Lower leg skin (tissue), 4 donors: ENCODE data around the gene EGFLAM. TPM values are rescaled to one million over a fixed set of nuclear protein-coding genes. Genes with fewer than 3 reads are reported as not detected.
A peak's percentile ranks its signal among the peaks of the same experiment; 100 is the strongest.

ENCODE experiments used
- DNase-seq, 2 donors: peaks; one replicate each; pipeline ENCODE4 v3.0.0-alpha.2; 2019; ENCODE audit warnings: low spot score in 2 of 2
- H3K4me3 ChIP-seq: fragments of 200-600 bp; sonication (generic); 2 replicates; pipeline ENCODE4 v1.5.1; 2017; ENCODE audit warnings: mild to moderate bottlenecking, low read depth; ENCODE audit not compliant: poor library complexity, severe bottlenecking
- CTCF ChIP-seq, 3 donors: fragments of 450-650 bp; IDR thresholded peaks; one replicate each; pipeline ENCODE4 v1.5.1; 2016; ENCODE audit warnings: antibody characterized with exemption in 3 of 3, mild to moderate bottlenecking in 3 of 3, moderate library complexity in 2 of 3
- POLR2A ChIP-seq, 2 donors: fragments of 450-650 bp; IDR thresholded peaks; one replicate each; pipeline ENCODE4 v1.6.1; 2016 to 2017; ENCODE audit warnings: antibody characterized with exemption in 2 of 2, mild to moderate bottlenecking in 1 of 2, moderate library complexity in 1 of 2
- WGBS, 2 donors: methylation state at CpG; one replicate each; pipeline ENCODE4 v1.1.5; 2018; 5-methylcytosine and 5-hydroxymethylcytosine counted together
- intact Hi-C: fragments of 100-400 bp; cut with DNase I; formaldehyde crosslinking; loops from one replicate; pipeline ENCODE4 v1.15.0; 2023; ENCODE audit warnings: low total_unique reads
- total RNA-seq, 4 donors: library from RNA; depleted of rRNA; stranded (reverse); fragments of >200 nt; gene quantifications; one replicate each; pipeline ENCODE4 v1.1.0, GENCODE V29; 2016

The EGFLAM gene
- total RNA-seq = 1 to 10 TPM in 3 of 4 donors, under 1 TPM in 1; 0.72 to 4.4 (median 2.7) TPM

GRCh38 chr5:38258319-38259061 lies at the start of gene EGFLAM:
TSS of gene EGFLAM (plus strand) at chr5:38258559. CDS start at chr5:38258755, 196 bp downstream.
- intact Hi-C loops = no loop called here
- no peak for DNase-seq
- H3K4me3 ChIP-seq = peak within 1 kb of the TSS; percentile 37
- 1 to 3% methylated on average over 48 to 50 of the region's 73 CpGs for WGBS, 2 donors
- TF ChIP-seq POLR2A (IDR thresholded peaks at IDR 0.05) = no peak
- TF ChIP-seq CTCF (IDR thresholded peaks at IDR 0.05) = no peak

GRCh38 chr5:38208782-38209378 lies 49.5 kb upstream of the EGFLAM start:
- TF ChIP-seq CTCF (IDR thresholded peaks at IDR 0.05) (no peak), POLR2A (IDR thresholded peaks at IDR 0.05) (no peak)
- DNase-seq = no peak
- WGBS, 2 donors = 5 to 16% methylated on average over 1 of the region's 1 CpG
- intact Hi-C loops = no loop called here
- H3K4me3 ChIP-seq = no peak overlapping the region

- DNase-seq = no peak
- intact Hi-C loops = no loop called here
- H3K4me3 ChIP-seq = no peak overlapping the region
- 39 to 46% methylated on average over 8 of the region's 8 CpGs for WGBS, 2 donors
- TF ChIP-seq POLR2A (IDR thresholded peaks at IDR 0.05) = no peak
- TF ChIP-seq CTCF (IDR thresholded peaks at IDR 0.05) = no peak
Measured at GRCh38 chr5:38210676-38211353, 47.5 kb upstream of the EGFLAM start.

- intact Hi-C loops = no loop called here
- H3K4me3 ChIP-seq = no peak overlapping the region
- DNase-seq = no peak
- TF ChIP-seq POLR2A (IDR thresholded peaks at IDR 0.05) (no peak), CTCF (IDR thresholded peaks at IDR 0.05) (no peak)
- 36 to 47% methylated on average over 6 of the region's 6 CpGs for WGBS, 2 donors
Measured at GRCh38 chr5:38211354-38211710, 47.0 kb upstream of the EGFLAM start.

GRCh38 chr5:38212307-38212706 lies 46.1 kb upstream of the EGFLAM start:
- intact Hi-C loops = no loop called here
- no peak for DNase-seq
- no peak overlapping the region for H3K4me3 ChIP-seq
- no peak for TF ChIP-seq POLR2A (IDR thresholded peaks at IDR 0.05)

GRCh38 chr5:38226091-38226490 lies 32.3 kb upstream of the EGFLAM start:
- WGBS, 2 donors = 94% methylated on average over 7 of the region's 7 CpGs
- no peak overlapping the region for H3K4me3 ChIP-seq
- no peak for TF ChIP-seq POLR2A (IDR thresholded peaks at IDR 0.05)
- no peak for TF ChIP-seq CTCF (IDR thresholded peaks at IDR 0.05)
- no peak for DNase-seq
- intact Hi-C loops = no loop called here
